ENCODE results near the gene CAPN2. TPM values are rescaled to one million over a fixed set of nuclear protein-coding genes. Genes with fewer than 3 reads are reported as not detected.
A peak's percentile ranks its signal among the peaks of the same experiment; 100 is the strongest.

The CAPN2 gene
- total RNA-seq, 1 donor from 2014 or later = 391 TPM

GRCh38 chr1:223726380-223727001 lies 14.2 kb downstream of the CAPN2 start:
- Mint-ChIP-seq H3K4me3 (ENCODE audit: unreplicated experiment) (peak overlapping the region; percentile 72), H3K36me3 (ENCODE audit: low read depth, unreplicated experiment) (peaks cover 37% of the 10 kb centered on the region), H3K4me1 (ENCODE audit: low read depth, unreplicated experiment) (peaks cover 59% of the 10 kb centered on the region), H3K9me3 (ENCODE audit: unreplicated experiment) (no peaks in the 10 kb centered on the region), H3K27me3 (ENCODE audit: low read depth, unreplicated experiment) (no peaks in the 10 kb centered on the region), H3K27ac (ENCODE audit: unreplicated experiment) (peak overlapping the region; percentile 97)
- Histone ChIP-seq H2AFZ (ENCODE audit: low read depth, low read length) (no peak overlapping the region), H3K9ac (ENCODE audit: low read length) (peak overlapping the region; percentile 68), H3K36me3 (ENCODE audit: insufficient read depth, low read length) (peaks cover 30% of the 10 kb centered on the region), H3K79me2 (ENCODE audit: insufficient read depth, low read length) (peaks cover 98% of the 10 kb centered on the region), H3K4me1 (ENCODE audit: insufficient read depth, low read length) (peaks cover 55% of the 10 kb centered on the region), H3K4me2 (ENCODE audit: low read length) (peak overlapping the region; percentile 78), H3K27me3 (ENCODE audit: insufficient read depth, low read length) (no peaks in the 10 kb centered on the region), H3K27ac (ENCODE audit: low read depth, low read length) (peak overlapping the region; percentile 83), H4K20me1 (ENCODE audit: insufficient read depth, low read length) (peaks cover 86% of the 10 kb centered on the region), H3K9me3 (ENCODE audit: insufficient read depth, low read depth, low read length) (no peaks in the 10 kb centered on the region), H3K4me3 (ENCODE audit: insufficient read depth, low read depth, low read length) (no peak overlapping the region)
- TF ChIP-seq CTCF (IDR thresholded peaks at IDR 0.05; ENCODE audit: insufficient read depth, low read depth, low read length) (no peak), EZH2 (IDR thresholded peaks at IDR 0.05; ENCODE audit: insufficient read depth, low read length) (no peak)
- DNase-seq (ENCODE audit: low read depth) (peak; percentile 93), FAIRE-seq (peak; percentile 64)

GRCh38 chr1:223727541-223727940 lies 15.2 kb downstream of the CAPN2 start:
- Histone ChIP-seq H3K4me2 (ENCODE audit: low read length) (peak overlapping the region; percentile 78), H3K9ac (ENCODE audit: low read length) (peak overlapping the region; percentile 68), H3K9me3 (ENCODE audit: insufficient read depth, low read depth, low read length) (no peaks in the 10 kb centered on the region), H3K4me1 (ENCODE audit: insufficient read depth, low read length) (peaks cover 65% of the 10 kb centered on the region), H3K4me3 (ENCODE audit: insufficient read depth, low read depth, low read length) (no peak overlapping the region), H2AFZ (ENCODE audit: low read depth, low read length) (no peak overlapping the region), H4K20me1 (ENCODE audit: insufficient read depth, low read length) (peaks cover 86% of the 10 kb centered on the region), H3K36me3 (ENCODE audit: insufficient read depth, low read length) (peaks cover 30% of the 10 kb centered on the region), H3K79me2 (ENCODE audit: insufficient read depth, low read length) (peaks cover 98% of the 10 kb centered on the region), H3K27me3 (ENCODE audit: insufficient read depth, low read length) (no peaks in the 10 kb centered on the region), H3K27ac (ENCODE audit: low read depth, low read length) (peak overlapping the region; percentile 83)
- Mint-ChIP-seq H3K27me3 (ENCODE audit: low read depth, unreplicated experiment) (no peaks in the 10 kb centered on the region), H3K36me3 (ENCODE audit: low read depth, unreplicated experiment) (peaks cover 44% of the 10 kb centered on the region), H3K4me1 (ENCODE audit: low read depth, unreplicated experiment) (peaks cover 65% of the 10 kb centered on the region), H3K27ac (ENCODE audit: unreplicated experiment) (peak overlapping the region; percentile 97), H3K9me3 (ENCODE audit: unreplicated experiment) (no peaks in the 10 kb centered on the region), H3K4me3 (ENCODE audit: unreplicated experiment) (peak overlapping the region; percentile 72)
- FAIRE-seq = no peak
- TF ChIP-seq EZH2 (IDR thresholded peaks at IDR 0.05; ENCODE audit: insufficient read depth, low read length) (no peak), CTCF (IDR thresholded peaks at IDR 0.05; ENCODE audit: insufficient read depth, low read depth, low read length) (no peak)
- peak; percentile 81 for DNase-seq (ENCODE audit: low read depth)

GRCh38 chr1:223729906-223730305 lies 17.6 kb downstream of the CAPN2 start:
- H3K27ac Mint-ChIP-seq (ENCODE audit: unreplicated experiment) = peak overlapping the region; percentile 94
- FAIRE-seq (no peak), DNase-seq (ENCODE audit: low read depth) (no peak)
- Histone ChIP-seq H4K20me1 (ENCODE audit: insufficient read depth, low read length) (peaks cover 84% of the 10 kb centered on the region), H3K27ac (ENCODE audit: low read depth, low read length) (no peak overlapping the region), H2AFZ (ENCODE audit: low read depth, low read length) (no peak overlapping the region), H3K9ac (ENCODE audit: low read length) (no peak overlapping the region), H3K4me3 (ENCODE audit: insufficient read depth, low read depth, low read length) (no peak overlapping the region), H3K4me2 (ENCODE audit: low read length) (peak overlapping the region; percentile 81), H3K9me3 (ENCODE audit: insufficient read depth, low read depth, low read length) (no peaks in the 10 kb centered on the region), H3K4me1 (ENCODE audit: insufficient read depth, low read length) (peaks cover 68% of the 10 kb centered on the region), H3K36me3 (ENCODE audit: insufficient read depth, low read length) (peaks cover 35% of the 10 kb centered on the region), H3K79me2 (ENCODE audit: insufficient read depth, low read length) (peaks cover 98% of the 10 kb centered on the region), H3K27me3 (ENCODE audit: insufficient read depth, low read length) (no peaks in the 10 kb centered on the region)
- peaks cover 81% of the 10 kb centered on the region for H3K4me1 Mint-ChIP-seq (ENCODE audit: low read depth, unreplicated experiment)
- TF ChIP-seq CTCF (IDR thresholded peaks at IDR 0.05; ENCODE audit: insufficient read depth, low read depth, low read length) = no peak
- no peak for TF ChIP-seq EZH2 (IDR thresholded peaks at IDR 0.05; ENCODE audit: insufficient read depth, low read length)
- H3K27me3 Mint-ChIP-seq (ENCODE audit: low read depth, unreplicated experiment) = no peaks in the 10 kb centered on the region
- no peaks in the 10 kb centered on the region for H3K9me3 Mint-ChIP-seq (ENCODE audit: unreplicated experiment)
- H3K36me3 Mint-ChIP-seq (ENCODE audit: low read depth, unreplicated experiment) = peaks cover 35% of the 10 kb centered on the region
- no peak overlapping the region for H3K4me3 Mint-ChIP-seq (ENCODE audit: unreplicated experiment)

All from astrocyte (in vitro differentiated cells and primary cell).